GM10248 (cell line): ENCODE data around the gene MCC.

ENCODE experiments used
- CTCF ChIA-PET: fragments of 300-600 bp; sonication (Branson Sonifier 250); formaldehyde crosslinking; extraction: SDS; loops from one replicate; lab custom pipeline; 2021; ENCODE audit warnings: antibody characterized with exemption; lab: Yijun Ruan, JAX
- POLR2A ChIA-PET: fragments of 350-650 bp; sonication (Branson Sonifier 250); formaldehyde crosslinking; extraction: SDS; loops from one replicate; lab custom pipeline; 2020; ENCODE audit warnings: antibody characterized with exemption; lab: Yijun Ruan, JAX
- DNase-seq: peaks from one replicate; pipeline ENCODE4 v3.0.0; 2012; ENCODE audit errors: extremely low spot score
- CTCF ChIP-seq: IDR thresholded peaks from 2 replicates; pipeline ENCODE4 v1.5.1; 2012; ENCODE audit warnings: mild to moderate bottlenecking, low read depth; ENCODE audit errors: extremely low read depth, missing control alignments, control extremely low read depth

MCC gene

DNA sequence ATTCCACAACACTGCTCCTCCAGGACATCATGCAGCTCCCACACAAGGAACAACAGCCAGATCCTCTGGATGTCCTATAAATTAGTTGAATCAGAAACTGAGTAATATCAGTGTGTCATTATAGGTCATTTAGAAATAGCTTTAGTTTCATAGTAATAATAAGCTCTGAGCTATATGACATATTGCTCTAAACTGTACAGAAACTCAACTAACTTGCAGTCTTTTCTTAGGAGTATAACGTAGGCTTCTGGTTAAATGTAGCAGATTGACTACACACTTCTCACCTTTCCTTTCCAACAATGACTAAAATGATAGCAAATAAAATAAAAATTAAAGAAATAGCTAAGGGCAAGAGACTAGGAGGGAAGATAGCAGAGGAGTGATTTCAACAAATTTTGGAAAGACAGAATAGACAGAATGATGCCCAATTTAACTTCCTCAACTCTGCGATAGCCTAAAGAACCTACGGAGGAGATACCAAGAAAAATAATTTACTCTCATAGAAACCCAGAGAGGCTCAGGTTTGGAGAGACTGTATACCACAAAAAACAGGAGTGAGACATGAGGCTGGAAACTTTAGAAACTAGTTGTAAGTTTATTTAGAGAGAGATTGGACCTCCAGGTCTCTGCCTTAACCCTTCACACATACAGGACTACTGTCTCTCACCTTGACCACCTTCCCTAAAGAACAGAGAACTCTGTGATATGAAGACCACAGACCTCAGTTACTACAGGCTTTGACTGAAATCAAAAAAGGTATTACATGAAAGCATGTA, 247.1 kb downstream of the MCC start:
- CTCF ChIA-PET, result interaction anchor here (1.6 kb wide), 1 partner anchor 32 kb away, joined by 3 read pairs; no protein-coding TSS in a partner anchor
- no peak for DNase-seq
- TF ChIP-seq CTCF, result no peak
- POLR2A ChIA-PET, result no interaction called here

- TF ChIP-seq CTCF, result no peak
- ChIA-PET POLR2A (no interaction called here), CTCF (interaction anchor here (0.9 to 1.6 kb wide), 2 partner anchors 23 to 33 kb away, joined by 3 read pairs; no protein-coding TSS in a partner anchor)
These were observed 248.2 kb downstream of the MCC start for GRCh38 chr5:113240032-113240431.

DNA sequence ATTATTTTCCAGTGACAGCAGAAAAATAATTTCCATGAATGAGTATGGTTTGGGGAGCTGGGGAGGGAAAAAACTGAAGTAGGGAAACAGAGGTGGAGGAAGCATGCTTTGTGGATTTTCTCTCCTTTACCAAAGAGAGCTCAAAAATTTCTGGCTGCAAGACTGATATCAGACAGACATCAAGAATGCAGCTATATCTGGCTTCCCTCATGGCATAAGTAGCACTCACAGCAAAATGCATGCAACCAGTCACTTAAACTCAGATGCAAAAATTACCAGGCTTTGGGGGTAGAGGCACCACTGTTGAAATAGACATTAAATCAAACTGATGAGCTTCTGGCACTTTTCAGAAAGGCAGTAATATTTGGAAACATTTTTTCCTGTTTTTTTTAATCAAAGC, 250.4 kb downstream of the MCC start:
- TF ChIP-seq CTCF, result no peak
- no peak for DNase-seq
- ChIA-PET CTCF (no interaction called here), POLR2A (no interaction called here)

More at GRCh38 chr5:113240032-113240431, 248.2 kb downstream of the MCC start:
- DNase-seq, result no peak

DNA sequence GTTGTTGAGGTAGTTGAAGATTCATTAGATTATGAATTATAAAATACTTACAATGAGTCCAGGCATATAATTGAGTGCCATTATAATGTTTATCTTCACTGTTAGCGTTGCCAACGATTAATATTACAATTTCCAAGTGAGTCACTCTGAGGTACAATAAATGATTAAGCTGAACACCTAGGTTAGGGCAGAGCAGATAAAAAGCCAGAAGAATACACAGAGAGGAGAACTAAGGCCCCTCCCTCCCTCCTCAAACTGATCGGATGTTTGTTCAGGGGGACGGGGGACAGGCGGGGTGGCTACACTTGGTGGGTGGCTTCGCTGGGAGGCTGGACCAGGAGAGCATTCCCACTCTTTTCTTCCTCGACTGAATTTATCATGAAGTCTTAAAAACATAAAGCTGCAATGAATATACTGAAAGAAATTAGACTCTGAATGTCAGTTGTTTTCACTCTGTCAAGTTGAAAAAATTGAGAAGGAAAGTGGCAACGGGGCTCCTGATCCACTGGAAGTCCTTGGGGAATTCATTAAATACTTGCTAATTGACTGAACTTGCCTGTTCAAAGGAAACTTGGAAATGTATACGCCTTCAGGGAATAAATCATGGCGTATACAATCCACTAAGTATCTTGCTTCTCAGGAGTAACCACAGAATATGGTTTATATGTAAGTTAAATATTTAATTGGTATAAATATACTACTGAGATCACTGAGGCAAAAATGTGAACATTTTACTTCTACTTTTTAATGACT, 251.5 kb downstream of the MCC start:
- TF ChIP-seq CTCF, result no peak
- POLR2A ChIA-PET, result no interaction called here
- CTCF ChIA-PET, result interaction anchor here (0.8 to 1.5 kb wide), 3 partner anchors 8 to 26 kb away, joined by 3 to 4 read pairs (median 3); no protein-coding TSS in a partner anchor
- DNase-seq, result no peak

GRCh38 chr5:113235884-113236283, 252.4 kb downstream of the MCC start:
- POLR2A ChIA-PET, result no interaction called here

GRCh38 chr5:113234546-113234945, 253.7 kb downstream of the MCC start:
- no peak for TF ChIP-seq CTCF
- ChIA-PET CTCF (interaction anchor here (1.0 kb wide), 1 partner anchor 10 kb away, joined by 3 read pairs; no protein-coding TSS in a partner anchor), POLR2A (no interaction called here)
- DNase-seq, result no peak

More at GRCh38 chr5:113235884-113236283, 252.4 kb downstream of the MCC start:
- CTCF ChIA-PET, result interaction anchor here (1.0 to 1.5 kb wide), 2 partner anchors 9 to 25 kb away, joined by 3 to 4 read pairs; no protein-coding TSS in a partner anchor
- no peak for TF ChIP-seq CTCF
- DNase-seq, result no peak
